ENCODE data around the gene RASGRP4.
"Not testable (repeated sequence)": the region's sequence is repeated elsewhere in the genome, so short reads cannot be mapped to it uniquely, and the experiment has no call there.

GRCh38 chr19:38472725-38473124, 46.7 kb upstream of the RASGRP4 start:
- not testable (repeated sequence) for TF ChIP-seq CTCF, POLR2A (IDR thresholded peaks at IDR 0.05)

Data from tibial nerve (tissue), 3 donors.